Tibial nerve (tissue), 4 donors: ENCODE data around the gene DNM2. TPM values are rescaled to one million over a fixed set of nuclear protein-coding genes. Genes with fewer than 3 reads are reported as not detected.

Source experiments
- DNase-seq, 2 donors: peaks; one replicate each; pipeline ENCODE4 v3.0.0-alpha.2; 2019; ENCODE audit warnings: low spot score in 2 of 2
- H3K27ac ChIP-seq, 4 donors: fragments of 200-600 bp; sonication (generic) in 3 of 4; one replicate each; pipeline ENCODE4 v1.5.1; 2017 to 2019; ENCODE audit warnings: mild to moderate bottlenecking in 1 of 4
- H3K27me3 ChIP-seq, 2 donors: fragments of 200-600 bp; sonication (generic) in 1 of 2; one replicate each; pipeline versions ENCODE4 v1.5.1 to v1.6.0; 2017 to 2019
- H3K36me3 ChIP-seq, 3 donors: fragments of 200-600 bp; sonication (generic); one replicate each; pipeline ENCODE4 v1.5.1; 2018 to 2019
- H3K4me1 ChIP-seq, 4 donors: fragments of 200-600 bp; sonication (generic) in 3 of 4; one replicate each; pipeline ENCODE4 v1.5.1; 2017 to 2019
- H3K4me3 ChIP-seq, 4 donors: fragments of 200-600 bp; sonication (generic) in 3 of 4; one replicate each; pipeline ENCODE4 v1.5.1; 2017 to 2019; ENCODE audit warnings: mild to moderate bottlenecking in 1 of 4, moderate library complexity in 1 of 4
- H3K9me3 ChIP-seq, 4 donors: fragments of 200-600 bp; sonication (generic) in 3 of 4; one replicate each; pipeline ENCODE4 v1.5.1; 2017 to 2019
- CTCF ChIP-seq, 5 experiments: fragments of 200-600 bp in 3 of 5; fragments of 450-650 bp in 2 of 5; sonication (generic) in 3 of 5; IDR thresholded peaks; one replicate each; pipeline ENCODE4 v1.5.1; 2016 to 2019; ENCODE audit warnings: antibody characterized with exemption in 5 of 5, mild to moderate bottlenecking in 3 of 5, moderate library complexity in 2 of 5
- EP300 ChIP-seq, 2 donors: sonication (generic); formaldehyde crosslinking; IDR thresholded peaks; one replicate each; pipeline ENCODE4 v1.6.1; 2017; ENCODE audit warnings: antibody characterized with exemption in 2 of 2, mild to moderate bottlenecking in 1 of 2
- POLR2A ChIP-seq, 2 donors: fragments of 450-650 bp; IDR thresholded peaks; one replicate each; pipeline ENCODE4 v1.6.1; 2017; ENCODE audit warnings: antibody characterized with exemption in 2 of 2, mild to moderate bottlenecking in 2 of 2, moderate library complexity in 2 of 2
- WGBS, 2 donors: methylation state at CpG; one replicate each; pipeline ENCODE4 v1.1.5; 2018; 5-methylcytosine and 5-hydroxymethylcytosine counted together
- total RNA-seq, 4 donors: library from RNA; depleted of rRNA; stranded (reverse); fragments of >200 nt; gene quantifications; one replicate each; pipeline ENCODE4 v1.1.0, GENCODE V29; 2016

DNM2 gene
- total RNA-seq, 4 donors from 2014 or later: 99.4 to 220 (median 140) TPM

GRCh38 chr19:10870501-10870954 is 152.6 kb downstream of the DNM2 start:
- DNase-seq: no peak
- Histone ChIP-seq H3K9me3 (no peaks in the 10 kb centered on the region), H3K4me3 (peak overlapping the region; percentile 36 to 58 (median 46)), H3K4me1 (peaks cover 0 to 35% (median 5%) of the 10 kb centered on the region in 4 donors), H3K36me3 (no peaks in the 10 kb centered on the region), H3K27me3 (no peaks in the 10 kb centered on the region), H3K27ac (peak overlapping the region; percentile 83 to 91 (median 86))
- TF ChIP-seq EP300 (IDR thresholded peaks at IDR 0.05) (no peak), CTCF (IDR thresholded peaks at IDR 0.05) (no peak), POLR2A (IDR thresholded peaks at IDR 0.05) (no peak)
- 1 to 2% methylated on average over 18 to 22 of the region's 22 CpGs for WGBS, 2 donors

- peaks cover 0 to 41% (median 7%) of the 10 kb centered on the region in 4 donors for H3K4me1 ChIP-seq
- H3K27ac ChIP-seq: peak within 1 kb of the TSS; percentile 83 to 93 (median 90)
- TF ChIP-seq EP300 (IDR thresholded peaks at IDR 0.05): peak; percentile 10 to 47
- TF ChIP-seq POLR2A (IDR thresholded peaks at IDR 0.05): no peak
- peak; percentile 64 to 98 (median 87) for TF ChIP-seq CTCF (IDR thresholded peaks at IDR 0.05)
- DNase-seq: peak; percentile 98 to 99
- no peaks in the 10 kb centered on the region for H3K27me3 ChIP-seq
- H3K36me3 ChIP-seq: no peaks in the 10 kb centered on the region
- peak within 1 kb of the TSS; percentile 45 to 95 (median 66) for H3K4me3 ChIP-seq
- no peaks in the 10 kb centered on the region for H3K9me3 ChIP-seq
- 0 to 1% methylated on average over 24 to 40 of the region's 99 CpGs for WGBS, 2 donors
Observed at GRCh38 chr19:10870955-10871603, 153.2 kb downstream of the DNM2 start, which contains the start of gene CARM1. CARM1 (plus strand) TSS chr19:10871553; CDS start chr19:10871703, 150 bp downstream.

- WGBS, 2 donors: 1 to 2% methylated on average over 47 to 52 of the region's 90 CpGs
- H3K4me3 ChIP-seq: peak overlapping the region; percentile 45 to 95 (median 66)
- peak in 2 of 5 experiments; percentile 48 to 54 for TF ChIP-seq CTCF (IDR thresholded peaks at IDR 0.05)
- no peak for TF ChIP-seq EP300 (IDR thresholded peaks at IDR 0.05)
- no peaks in the 10 kb centered on the region for H3K36me3 ChIP-seq
- no peaks in the 10 kb centered on the region for H3K9me3 ChIP-seq
- no peak for DNase-seq
- H3K4me1 ChIP-seq: peaks cover 0 to 49% (median 8%) of the 10 kb centered on the region in 4 donors
- H3K27ac ChIP-seq: peak overlapping the region; percentile 23 to 93 (median 90)
- H3K27me3 ChIP-seq: no peaks in the 10 kb centered on the region
Observed at GRCh38 chr19:10871711-10872545, 154.0 kb downstream of the DNM2 start.

GRCh38 chr19:10872546-10873107 is 154.7 kb downstream of the DNM2 start:
- peak overlapping the region; percentile 45 to 95 (median 66) for H3K4me3 ChIP-seq
- no peak for TF ChIP-seq POLR2A (IDR thresholded peaks at IDR 0.05)
- TF ChIP-seq CTCF (IDR thresholded peaks at IDR 0.05): no peak
- TF ChIP-seq EP300 (IDR thresholded peaks at IDR 0.05): no peak
- WGBS, 2 donors: 9 to 15% methylated on average over 16 of the region's 16 CpGs
- H3K4me1 ChIP-seq: peaks cover 0 to 56% (median 11%) of the 10 kb centered on the region in 4 donors
- DNase-seq: no peak
- no peaks in the 10 kb centered on the region for H3K27me3 ChIP-seq
- no peaks in the 10 kb centered on the region for H3K9me3 ChIP-seq
- no peaks in the 10 kb centered on the region for H3K36me3 ChIP-seq
- H3K27ac ChIP-seq: peak overlapping the region; percentile 2 to 93 (median 90)
